ENCODE results near the gene TMPRSS7.

TMPRSS7 gene

DNA sequence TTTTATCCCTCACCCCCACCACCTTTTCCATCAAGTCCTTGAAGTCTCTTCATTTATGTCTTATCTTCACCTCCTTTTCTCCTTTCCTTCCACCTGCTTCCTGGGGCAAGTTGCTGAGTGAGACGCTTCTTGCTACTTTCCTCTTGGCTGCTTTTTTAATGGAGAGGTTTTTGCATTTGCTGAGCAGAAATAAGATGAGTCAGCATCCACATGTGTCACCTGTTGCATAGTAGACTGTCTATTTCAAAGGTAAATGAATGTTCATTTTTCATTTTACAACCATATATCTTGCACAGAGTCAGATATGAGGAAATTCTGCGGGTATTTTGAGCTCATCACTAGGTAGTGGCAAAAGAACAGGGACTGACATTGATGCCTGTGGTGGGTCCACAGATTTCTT lies 70.2 kb downstream of the TMPRSS7 start:
- no peak for DNase-seq

DNA sequence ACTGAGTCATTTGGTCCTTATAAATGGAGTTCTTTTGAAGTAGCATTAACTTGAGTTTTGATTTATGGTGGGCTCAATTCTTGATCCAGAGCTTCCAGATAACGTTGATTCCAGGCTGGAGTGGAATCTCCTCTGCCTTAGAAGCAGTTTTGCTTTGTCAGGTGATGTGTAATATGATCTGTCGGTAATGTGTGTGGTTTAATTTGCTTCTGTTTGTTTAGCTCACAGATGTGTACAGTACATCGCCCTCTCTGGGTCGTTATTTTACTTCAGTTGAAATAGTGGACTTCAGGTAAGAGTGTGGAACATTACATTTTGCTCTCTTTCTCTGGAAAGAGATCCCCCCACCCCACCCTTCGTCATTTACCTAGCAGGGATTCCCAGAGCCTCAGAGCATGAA lies 74.8 kb downstream of the TMPRSS7 start:
- peak; percentile 83 for DNase-seq

DNA sequence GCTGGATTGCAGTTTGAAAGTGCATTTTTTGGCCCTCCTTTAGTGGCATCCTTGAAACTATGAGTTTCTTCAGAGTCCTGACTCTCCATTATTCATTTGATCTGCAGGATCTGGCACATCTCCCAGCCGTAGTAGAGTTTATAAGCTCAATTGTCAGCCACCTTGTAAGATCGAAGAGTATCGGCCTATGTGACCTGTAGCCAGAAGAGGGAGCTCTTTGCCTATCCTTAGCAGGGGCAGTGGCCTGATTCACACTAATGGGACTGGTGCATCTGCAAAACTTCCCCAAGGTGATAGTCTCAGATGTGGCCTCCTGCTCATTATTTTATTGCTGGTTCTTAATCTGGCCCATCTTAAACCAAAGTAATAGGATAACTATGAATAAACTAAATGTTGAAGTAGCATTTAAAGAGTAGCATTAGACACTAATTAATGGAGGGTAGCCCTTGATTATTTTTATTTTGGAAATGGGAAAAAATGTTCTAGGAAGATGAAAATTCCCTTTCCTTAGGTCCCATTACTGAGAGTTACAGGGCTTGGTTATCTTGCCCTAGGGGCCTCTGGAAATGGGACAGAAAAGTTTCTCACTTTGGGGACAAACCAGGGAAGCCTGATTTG lies 77.4 kb downstream of the TMPRSS7 start:
- peak; percentile 89 for DNase-seq

DNA sequence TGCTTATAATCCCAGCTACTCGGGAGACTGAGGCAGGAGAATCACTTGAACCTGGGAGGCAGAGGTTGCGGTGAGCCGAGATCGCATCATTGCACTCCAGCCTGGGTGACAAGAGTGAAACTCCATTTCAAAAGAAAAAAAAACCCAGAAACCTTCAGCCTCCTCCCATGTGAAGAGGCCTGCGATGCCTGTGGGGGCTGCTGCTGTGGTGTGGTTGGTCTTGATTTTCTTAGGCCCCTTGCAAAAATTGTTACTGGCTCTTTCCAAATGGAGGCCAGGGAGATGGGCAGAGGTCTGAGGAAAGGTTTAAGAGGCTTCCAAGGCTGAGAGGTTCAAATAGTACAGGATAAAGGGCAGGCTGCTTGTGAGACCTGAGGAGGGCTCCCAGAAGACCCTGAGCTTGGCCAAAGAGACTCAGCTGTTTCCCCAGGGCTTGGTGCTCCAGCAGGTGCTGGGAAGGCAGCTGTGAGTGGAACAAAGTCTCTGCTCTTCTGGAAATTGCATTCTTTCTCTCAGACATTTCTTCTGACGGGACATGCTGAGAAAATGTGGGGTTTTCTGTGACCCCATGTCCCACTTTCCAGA lies 80.1 kb downstream of the TMPRSS7 start:
- no peak for DNase-seq

DNA sequence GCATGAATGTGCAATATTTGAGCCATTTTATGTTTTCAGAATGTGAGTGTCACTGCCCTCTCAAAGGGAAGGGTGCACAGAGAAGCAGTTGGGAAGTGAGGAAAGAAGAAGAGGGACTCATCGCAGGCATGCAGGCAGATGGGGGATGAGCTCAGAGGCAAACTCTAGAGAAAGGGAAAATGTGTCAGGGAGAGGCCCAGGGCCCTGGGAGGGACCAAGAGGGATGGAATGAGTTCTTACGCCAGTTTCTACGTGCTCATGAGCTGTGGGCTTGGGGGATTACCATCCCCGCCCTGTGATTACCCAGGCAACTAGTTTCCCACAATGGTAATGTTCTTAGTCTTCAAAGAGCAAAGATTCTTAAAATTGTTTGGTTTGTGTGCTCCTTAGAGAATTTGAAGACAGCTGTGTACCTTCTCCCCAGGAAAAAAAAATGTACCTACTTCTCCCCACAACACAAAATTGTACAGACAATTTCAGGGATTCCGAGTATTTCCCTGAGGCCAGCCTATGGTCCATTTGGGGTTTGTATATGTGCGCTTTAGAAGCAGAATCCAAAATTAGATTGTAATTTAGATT lies 80.7 kb downstream of the TMPRSS7 start:
- no peak for DNase-seq

DNA sequence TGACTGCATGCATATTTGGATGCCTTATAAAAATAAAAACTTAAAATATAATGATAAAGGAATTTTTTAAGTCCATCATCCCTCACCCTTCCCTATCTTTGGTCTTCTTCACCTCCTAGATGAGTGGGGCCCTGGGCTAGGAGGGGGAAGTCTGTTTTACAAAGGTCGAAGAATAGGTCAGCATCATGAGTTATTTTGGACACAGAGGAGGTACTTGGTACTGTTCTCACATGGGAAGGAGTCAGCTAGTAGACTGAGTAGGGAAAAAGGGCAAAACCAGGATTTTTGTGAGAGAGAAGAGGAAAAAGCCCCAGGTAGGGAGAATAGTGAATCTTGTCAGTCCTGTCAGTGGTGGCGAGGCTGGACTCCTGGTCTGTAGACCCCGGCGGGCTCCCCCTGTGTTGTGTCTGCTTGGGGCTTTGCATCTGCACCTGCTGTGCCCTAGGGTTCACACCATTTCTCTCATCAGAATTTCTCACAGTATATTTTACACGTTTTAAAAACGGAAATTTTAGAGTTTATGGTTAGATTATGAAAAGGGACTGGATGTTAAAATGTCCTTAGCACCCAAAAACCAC lies 81.4 kb downstream of the TMPRSS7 start:
- DNase-seq, result no peak

DNA sequence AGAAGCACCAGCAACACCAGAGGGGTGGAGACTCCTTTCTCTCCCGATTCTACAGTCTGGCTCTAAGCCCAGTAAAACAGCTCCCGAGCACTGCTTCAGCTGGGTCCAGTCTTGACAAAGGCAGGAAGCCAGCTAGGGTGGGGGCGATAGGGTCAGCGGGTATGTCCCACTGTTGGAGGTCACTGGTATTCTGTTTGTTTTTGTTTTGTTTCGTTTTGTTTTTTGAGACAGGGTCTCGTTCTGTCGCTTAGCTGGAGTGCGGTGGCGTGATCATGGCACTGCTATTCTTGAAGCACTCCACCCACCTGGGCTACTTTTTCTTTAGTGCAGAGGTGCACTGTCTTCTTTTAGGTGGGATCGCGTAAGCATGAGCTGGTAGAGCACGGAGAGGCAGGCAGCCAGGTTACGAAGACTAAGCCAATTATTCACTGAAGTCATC lies 82.2 kb downstream of the TMPRSS7 start:
- DNase-seq, result peak; percentile 5

DNA sequence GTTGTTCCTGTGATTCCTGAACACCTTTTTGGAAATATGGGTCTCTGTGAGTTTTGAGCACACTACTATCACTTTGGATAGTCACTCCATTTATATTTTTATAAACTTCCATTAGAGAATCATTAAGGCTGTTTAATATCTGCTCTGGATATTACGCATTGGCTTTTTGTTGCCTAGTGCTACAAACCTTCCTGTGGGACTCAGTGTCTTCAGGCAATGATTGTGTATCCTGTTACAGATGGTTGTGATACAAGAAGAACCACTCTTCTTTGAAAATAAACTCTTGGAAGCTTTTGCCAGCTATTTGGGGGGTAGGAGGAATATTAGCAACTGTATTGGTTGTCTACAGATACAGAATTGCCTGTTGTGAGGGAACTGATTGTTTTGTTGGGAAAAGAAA lies 82.9 kb downstream of the TMPRSS7 start:
- DNase-seq, result no peak

DNA sequence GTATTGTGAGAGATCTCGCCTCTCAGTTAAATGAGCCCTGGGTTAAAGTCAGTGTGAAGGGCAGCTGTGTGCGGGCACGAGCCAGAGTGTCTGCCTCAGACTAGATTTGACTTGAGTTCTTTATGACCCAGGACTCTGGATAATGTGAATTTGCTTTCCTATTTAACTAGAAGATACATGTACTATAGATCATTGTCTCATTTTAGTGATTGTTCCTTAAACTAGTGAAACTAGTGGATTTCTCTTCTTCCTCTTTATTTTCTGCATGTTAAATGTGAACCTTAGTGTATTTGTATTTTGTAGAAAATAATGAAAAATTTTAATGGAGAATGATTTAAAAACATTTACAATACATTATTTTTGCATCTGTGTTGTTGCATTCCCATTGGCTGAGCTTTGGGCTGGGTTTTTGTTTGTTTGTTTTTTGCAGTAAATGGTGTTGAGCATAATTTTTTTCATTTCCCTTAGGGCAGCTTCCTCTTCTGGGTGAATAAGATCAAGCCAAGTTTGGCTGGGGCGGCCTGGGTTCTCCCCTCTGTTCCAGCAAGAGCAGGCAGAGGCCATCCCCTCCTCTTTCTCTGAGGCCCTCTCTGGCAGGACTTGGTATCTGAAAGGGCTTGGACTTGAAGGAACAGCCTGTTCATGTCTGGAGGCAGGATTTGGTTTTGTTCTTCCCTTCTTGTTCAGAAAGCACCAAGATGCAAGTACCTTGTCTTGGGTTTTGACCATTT lies 83.5 kb downstream of the TMPRSS7 start:
- DNase-seq, result no peak

DNA sequence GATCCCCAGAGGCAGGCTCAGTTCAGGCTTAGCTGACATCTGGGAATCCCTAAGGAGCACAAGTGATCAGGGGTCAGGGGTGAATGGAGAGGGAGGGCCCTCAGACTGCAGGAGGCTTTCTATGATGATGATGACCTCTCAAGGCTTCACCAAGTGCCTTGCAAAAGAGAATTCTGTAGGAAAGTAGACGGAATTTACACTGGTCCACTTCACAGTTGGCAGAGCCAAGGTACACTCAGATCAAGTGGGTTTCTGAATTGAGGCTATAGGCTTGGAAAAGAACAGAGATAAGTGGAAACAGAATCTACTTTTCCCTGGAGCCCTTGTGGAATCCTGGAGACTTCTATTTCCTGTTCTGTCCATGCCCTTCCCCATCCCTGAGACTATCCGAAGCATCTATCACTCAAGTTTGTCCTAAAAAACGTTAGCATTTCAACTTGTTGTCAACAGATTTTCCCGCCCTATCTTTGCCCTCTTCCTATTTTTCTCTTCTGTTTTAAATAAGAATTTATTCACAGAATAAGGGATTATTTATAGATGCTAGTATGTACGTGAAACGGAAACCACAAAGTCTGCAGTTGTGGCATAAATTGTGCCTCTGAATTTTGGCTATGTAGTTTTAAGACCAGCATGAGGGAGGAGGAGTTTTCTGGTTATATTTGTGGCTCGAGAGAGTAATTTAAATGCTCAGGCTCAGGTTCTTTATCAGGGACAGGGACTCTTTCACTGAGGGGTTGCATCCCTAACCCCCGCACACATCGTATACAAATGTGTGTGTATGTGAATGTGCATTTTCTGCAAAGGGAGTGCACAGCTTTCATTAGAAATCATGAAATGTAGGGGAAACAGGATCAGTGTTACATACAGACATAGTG lies 85.7 kb downstream of the TMPRSS7 start:
- DNase-seq, result no peak

DNA sequence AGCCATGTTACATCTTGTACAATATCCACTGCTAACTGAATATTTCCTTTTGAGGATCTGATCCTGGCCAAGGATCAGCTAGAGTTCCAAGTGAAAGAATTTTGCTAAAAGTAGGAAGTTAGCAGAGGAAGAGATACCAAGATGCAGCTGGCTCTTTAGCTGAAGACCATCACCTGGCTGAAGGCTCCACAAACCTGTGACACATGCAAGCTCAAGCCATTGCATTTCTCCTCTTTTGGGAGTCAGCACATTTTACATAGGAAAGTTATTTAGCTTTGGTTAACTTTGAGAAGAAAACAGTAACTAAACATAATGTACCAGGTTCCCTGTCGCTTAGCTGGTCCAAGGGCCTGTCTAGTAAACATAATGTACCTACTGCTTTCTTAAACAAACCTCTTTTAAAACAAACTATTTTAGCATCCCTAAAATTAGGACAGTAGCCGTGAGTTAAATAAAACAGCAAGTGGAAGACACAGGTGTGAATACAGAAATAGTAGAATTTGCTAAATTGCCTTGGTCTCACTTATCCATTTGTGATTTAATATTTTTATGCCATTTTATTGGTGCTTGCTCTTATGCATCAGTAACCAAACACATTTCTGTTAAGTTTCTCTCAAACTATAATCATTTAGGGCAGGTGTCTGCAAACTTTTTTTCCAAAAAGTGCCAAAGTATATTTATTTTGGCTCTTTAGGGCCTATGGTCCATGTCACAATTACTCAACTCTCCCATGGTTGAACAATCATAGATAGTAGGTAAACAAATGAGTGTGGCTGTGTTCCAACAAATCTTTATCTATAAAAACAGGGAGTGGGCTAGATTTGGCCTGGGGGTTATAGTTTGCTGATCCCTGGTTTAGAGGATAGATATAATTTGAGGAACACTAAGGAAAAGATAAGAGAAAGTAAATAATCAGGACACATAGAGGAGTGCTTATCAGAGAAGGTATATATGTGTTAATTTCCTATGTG lies 87.3 kb downstream of the TMPRSS7 start:
- peak; percentile 27 for DNase-seq

DNA sequence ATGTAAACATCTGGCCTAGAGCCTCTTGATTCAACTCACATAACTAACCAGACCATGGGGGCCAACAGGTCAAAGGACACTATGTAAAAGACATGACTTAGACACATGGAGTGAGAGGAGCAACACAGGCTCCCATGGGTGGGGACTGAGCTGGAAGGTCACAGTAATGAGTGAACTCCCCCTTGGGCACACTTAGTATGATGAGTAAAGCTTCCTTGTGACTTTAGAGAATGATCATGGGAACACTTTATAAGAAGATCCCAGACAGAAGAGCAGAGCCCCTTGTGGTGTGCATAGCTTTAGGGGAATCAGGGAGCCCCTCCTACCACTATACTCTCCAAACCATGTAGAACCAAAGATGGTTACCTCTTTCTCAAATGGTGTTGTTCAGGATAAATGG lies 88.3 kb downstream of the TMPRSS7 start:
- DNase-seq, result no peak

DNA sequence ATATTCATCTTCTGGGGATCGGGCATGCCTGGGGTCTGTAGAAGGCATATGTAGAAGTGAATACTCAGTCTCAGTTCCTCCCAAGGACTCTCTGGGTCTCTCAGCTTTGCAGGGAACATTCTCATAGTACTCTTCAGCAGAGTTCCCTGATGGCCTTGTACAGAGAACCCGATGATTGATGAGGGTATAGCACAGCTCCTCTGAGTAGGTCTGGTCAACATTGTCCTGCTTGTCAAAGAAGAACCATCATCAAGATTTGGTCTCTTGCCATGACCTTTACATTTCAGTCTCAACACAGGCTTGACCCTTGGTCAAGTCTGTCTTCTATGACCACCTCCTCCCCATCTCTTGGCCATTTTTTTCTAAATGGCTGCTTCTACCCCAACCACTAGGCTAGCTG lies 89.0 kb downstream of the TMPRSS7 start:
- DNase-seq, result no peak

DNA sequence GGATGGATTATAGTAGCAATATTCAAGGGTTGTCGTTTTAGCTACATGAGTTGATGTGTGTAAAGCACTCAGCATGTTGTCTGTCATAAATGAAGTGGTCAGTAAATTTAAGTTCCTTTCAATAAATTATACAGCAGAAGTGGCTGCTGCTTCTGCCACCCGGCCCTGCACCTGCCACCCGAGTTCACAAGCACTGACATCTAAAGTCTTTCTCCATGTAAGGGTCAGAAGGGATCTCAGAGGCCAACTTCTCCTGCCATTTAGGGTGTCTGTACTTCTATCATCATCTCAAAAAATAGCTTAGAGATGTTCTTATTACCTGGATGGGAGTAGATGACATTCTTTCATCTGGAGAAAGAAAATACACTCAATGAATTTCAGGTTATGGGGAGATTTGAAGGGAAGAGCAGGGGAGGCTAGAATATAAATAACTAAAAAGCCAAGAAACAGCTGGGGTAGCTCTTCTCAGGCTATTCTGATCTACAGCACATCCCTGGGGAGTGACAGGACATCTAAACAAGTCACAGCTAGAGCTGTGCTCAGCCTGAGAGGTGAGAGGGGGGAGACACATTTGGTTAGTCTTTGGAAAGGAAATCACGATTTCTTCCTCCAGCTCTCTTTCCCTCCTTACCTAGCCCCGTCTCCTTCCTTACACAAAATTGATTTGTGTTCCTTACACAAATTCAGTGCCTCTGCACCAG lies 90.5 kb downstream of the TMPRSS7 start:
- DNase-seq, result peak; percentile 11

DNA sequence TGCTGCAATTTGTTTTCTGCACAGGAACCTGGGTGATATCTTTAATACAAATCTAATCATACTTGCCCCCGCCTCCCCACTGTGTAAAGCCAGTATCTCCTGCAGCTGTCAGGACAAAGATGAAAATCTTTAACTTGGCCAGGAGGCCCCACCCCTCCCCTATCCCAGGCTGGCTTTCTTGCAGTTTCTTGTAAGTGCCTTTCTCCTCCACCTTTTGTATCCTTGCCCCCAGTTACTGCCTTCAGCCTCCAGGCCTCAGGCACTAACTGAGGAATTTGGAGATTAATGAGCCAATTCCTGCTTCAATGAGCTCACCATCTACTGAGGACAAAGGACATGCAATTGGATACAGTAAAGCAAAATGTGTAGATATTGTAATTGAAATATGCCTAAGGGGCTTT lies 92.0 kb downstream of the TMPRSS7 start:
- DNase-seq, result no peak

DNA sequence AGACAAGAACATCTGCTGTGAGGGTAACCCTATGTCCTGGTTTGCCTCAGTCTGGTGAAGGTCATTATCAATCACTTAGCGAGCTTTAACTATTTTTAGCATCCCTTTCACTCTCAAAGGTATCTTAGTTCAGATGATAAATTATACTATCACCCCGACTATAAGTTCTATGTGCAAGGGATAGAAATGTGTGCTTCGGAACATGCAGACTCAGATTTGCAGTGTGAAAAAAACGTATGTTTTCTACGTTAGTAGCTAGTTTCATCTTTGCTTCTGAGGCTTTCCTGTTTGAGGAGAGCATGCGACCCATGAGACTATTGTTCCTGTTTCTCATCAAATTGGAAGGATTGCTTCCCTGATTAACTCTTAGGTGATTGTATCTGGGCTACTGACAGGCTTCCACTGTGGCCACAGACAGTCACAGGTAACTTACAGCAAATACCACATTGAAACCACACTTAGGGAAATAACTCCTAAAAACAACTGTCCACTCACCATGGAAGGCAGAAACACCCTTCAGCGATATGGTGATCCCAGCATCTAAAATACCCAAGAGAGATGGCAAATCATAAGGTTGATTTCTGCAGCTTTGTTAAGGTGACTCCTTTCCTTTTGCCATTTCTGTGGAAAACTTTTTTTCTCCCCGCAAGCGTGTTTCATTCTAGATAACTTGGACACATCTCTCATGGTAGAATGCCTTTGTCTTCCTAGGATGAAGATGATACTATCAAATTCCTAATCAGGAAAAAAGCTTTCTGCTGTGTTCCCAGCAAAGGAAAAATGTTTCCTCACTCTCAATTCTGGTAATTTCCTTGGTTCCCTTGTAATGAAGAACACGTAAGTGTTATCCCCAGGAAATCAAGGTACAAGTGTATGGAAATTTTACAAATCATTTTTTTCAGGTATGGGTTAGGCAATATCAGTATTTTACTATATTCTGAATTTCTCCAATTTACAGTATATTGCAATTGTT lies 93.3 kb downstream of the TMPRSS7 start:
- no peak for DNase-seq

DNA sequence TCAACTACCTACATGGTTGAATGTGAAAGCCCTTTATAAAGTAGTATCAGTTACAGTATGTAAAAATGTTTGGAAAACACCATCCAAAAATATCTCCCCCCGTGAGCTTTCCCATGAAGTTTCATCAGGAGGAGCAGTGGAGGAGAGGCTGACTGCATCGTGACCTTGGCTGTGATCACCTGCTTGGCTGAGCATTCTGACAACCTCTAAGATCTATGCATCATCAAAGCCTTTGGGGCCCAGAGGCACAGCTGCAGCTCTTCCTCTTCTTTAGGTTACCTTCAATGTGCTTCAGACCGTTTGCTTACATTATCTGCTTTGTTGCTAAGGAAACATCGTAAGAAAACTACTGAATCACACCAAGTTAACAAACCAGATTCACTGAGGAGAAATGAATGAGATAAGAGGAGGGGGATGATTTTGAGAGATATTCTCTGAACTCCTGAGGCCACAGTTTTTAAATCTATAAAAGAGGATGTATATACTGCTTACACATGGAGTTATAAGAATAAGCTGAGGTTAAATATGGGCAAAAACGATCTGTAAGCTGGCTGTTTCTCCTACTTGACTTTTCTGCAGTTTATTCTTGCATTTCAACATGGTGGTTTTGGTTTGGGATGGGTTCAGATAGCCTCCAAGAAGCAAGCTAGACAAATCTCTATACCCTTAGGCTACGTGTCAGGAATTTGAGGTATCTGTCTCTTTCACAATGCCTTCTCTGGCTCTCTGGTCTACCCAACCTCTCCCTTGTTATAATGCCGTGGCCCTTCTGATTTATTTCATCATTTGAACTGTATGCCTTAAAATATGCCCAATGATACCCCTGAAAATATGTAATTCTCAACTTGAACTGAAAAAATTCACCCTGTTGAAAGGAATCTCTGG lies 94.5 kb downstream of the TMPRSS7 start:
- DNase-seq, result no peak

DNA sequence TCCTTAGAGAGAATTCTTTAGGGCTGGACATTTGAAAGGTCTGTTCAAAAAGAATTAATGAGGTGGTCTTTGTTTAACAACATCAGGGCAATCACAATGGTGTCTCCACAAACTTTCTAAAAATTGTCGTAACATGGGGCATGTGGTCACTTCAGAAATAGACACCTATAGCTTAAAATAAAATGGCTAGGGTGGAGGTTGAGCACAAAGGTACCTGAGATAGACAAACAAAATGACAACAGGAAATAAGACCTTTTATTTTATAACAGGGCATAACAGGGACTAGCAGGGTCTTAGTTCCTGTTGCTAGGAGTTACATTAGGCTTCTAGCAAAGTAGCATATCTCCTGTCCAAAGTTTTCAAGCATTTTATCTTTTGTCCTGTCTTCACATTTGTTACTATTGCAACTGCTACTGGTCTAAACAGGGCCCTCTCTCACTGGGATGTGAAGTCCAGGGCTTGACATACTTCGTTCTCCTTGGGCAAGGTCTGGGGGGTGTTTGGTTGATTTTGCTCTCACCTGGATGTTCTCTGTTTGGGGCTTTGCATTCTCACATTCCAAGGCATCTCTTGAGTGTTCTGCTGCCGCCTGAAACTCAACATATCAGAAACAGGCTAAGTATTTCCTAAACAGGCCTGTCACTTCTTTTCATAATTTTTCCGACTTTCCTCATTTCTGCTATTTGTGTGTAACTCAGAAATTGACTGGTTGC lies 95.5 kb downstream of the TMPRSS7 start:
- no peak for DNase-seq

Data from NCI-H1105 treated with DMSO at 0.1 percent for 48 hours (cell line).